ENCODE data around the gene STX1A.
"Not testable (repeated sequence)": the region's sequence is repeated elsewhere in the genome, so short reads cannot be mapped to it uniquely, and the experiment has no call there.

The STX1A gene

DNA sequence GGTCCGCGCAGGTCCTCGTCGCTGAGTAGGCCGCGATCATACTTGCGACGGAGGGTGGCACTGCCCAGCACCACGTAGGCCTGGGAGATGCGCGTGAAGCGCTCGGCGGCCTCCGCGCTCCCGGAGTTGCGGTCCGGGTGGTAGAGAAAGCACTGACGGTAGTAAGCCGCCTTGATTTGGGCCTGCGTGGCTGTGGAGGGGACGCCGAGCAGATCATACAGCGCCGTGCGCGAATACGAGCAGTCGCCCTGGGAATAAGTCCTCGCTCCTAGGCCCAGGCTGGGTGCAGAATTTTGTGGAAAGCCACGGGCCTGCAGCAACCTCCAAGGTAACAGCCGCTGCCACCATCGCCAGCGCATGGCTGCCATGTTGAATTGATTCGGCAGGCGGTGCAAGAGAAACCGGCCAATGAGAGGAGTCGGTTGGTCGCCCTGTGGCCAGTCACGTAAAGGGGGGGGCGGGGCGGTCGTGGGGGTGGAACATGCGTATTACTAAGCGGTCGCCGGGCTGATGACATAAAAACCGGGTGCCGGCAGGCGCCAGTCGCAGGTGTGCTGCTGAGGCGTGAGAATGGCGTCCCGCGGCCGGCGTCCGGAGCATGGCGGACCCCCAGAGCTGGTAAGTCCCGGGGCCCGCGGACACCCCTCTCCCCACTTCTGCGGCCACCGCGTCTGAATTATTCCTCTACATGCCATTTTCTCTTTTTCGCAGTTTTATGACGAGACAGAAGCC, 36.2 kb downstream of the STX1A start, which contains the start of the genes BUD23 and DNAJC30:
Gene BUD23 (plus strand): TSS at position 542 of the 732 bp plus-strand sequence. CDS start 29 bp downstream, at position 571.
Gene DNAJC30 (minus strand): TSS at position 398 of the 732 bp plus-strand sequence. CDS start 30 bp downstream, at position 368.
- DNase-seq (ENCODE audit: low spot score) = peak; percentile 99

DNA sequence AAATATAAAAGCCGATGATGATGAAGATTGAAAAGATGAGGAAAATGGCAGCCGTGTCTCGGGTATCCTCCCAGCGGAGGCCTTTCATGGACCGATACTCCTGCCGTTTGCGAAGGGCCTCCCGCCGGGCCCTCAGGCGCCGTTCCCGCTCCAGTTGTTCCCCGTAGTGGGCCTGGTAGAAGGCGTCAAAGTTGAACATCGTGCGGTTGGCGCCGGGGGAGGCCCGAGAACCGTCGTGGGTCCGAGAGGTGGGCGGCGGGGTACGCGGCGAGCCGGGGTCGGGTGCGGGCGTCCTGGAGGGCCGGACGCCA, 36.8 kb downstream of the STX1A start:
- DNase-seq (ENCODE audit: low spot score) = no peak

DNA sequence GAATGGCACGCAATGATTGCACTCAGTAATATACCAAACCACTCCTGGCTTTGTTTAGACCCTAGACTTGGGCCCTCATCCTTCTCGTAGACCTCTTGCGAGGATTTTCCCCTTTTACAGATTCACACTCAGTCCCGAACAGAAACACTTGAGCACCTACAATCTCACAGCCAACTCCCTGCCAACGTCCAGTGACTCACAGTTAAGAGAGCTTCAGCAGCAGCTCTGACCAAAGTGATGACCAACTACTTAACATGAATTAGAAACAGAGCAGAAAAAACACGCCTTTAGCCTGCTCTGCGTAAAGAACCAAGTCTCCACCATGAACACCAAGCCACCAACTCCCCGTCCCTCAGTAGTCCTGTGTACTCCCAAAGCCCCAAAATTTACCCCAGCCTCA, 38.4 kb downstream of the STX1A start:
- no peak for DNase-seq (ENCODE audit: low spot score)

DNA sequence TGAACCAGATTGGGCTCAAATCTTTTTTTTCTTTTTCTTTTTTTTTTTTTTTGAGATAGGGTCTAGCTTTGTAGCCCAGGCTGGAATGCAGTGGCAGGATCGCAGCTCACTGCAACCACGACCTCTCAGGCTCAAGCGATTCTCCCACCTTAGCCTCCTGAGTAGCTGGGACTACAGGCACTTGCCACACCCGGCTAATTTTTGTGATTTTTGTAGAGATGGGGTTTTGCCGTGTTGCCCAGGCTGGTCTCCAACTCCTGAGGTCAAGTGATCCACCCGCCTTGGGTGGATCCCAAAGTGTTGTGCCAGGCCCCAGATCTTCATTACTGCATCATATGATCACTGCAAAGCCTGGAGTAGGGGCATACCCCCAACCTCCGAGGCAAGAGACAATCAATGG, 39.0 kb downstream of the STX1A start:
- DNase-seq (ENCODE audit: low spot score) = no peak

DNA sequence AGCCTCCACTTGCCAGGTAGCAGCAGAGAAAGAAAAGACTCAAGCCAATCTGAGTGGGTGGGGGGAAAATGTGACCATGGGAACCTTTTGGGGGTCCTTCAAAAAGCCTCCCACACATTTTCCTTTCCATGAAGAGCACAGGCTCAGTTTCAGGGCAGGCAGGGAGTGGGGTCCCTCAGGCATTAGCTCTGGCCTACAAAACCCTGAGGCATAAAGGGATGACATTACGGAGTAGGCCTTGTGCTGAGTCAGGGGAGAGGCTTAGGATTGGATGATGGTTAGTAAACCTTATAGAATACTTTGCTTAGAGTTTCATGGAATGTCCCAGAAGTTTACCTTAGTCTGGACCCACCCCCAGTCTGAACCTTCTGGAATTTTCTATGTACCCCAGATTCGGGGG, 39.8 kb downstream of the STX1A start:
- no peak for DNase-seq (ENCODE audit: low spot score)

DNA sequence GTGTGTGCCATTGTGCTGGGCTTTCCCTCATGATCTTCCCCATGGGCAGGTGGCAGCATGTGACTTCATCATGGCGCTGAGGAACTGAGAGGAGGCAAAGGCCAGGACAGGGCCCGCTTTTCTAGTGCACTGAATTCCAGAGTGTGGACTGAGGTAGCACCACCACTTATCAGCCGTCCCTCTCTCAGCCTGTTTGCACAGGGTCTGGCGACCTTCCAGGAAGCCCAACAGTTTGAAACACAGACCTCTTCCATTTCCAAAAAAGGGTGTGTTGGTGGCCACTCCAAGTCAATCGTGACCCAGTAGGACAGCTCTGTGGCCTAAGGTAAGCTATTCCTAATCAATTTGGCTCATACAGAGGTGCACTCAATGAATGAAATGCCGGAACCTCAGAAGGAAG, 40.6 kb downstream of the STX1A start:
- DNase-seq (ENCODE audit: low spot score) = no peak

DNA sequence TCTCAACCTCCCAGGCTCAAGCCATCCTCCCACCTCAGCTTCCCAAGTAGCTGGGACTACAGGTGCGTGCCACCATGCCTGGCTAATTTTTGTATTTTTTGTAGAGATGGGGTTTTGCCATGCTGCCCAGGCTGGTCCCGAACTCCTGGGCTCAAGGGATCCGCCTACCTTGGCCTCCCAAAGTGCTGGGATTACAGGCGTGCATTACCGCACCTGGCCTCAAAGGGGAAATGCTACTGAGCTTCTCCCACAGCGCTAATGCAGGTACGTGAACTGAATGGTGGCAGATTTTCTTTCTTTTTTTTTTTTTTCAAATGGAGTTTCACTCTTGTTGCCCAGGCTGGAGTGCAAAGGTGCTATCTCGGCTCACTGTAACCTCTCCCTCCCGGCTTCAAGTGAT, 43.4 kb downstream of the STX1A start:
- not testable (repeated sequence) for DNase-seq (ENCODE audit: low spot score)

DNA sequence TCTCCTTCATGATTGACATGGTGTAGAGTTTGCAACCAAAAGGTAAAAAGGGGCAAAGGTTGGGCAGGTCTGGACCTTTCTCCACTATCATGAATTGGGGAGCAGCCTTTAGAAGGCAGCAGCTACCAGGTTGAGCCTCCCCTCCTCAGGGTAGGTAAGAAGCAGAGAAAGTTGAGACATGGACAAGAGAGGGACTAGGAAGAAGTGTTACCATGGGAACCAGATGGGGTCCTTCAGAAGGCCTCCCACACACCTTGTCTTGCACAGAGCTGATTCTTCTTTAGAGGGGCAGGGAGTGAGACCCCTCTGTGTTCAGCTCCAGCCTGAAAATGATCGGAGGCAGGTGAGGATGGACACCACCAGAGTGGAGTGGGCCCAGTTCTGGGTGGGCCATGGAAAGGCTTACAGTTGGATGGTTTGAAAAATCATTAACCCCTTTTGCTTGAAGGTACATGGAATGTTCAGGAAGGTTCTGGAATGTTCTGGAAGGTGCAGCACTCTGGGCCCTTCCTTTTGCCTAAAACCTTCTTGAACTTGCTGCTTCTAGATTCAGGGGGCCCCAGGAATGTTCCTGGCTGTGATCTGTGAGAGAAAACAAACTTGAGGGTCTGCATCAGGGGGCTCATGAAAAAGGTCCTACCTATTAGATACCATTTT, 44.9 kb downstream of the STX1A start:
- no peak for DNase-seq (ENCODE audit: low spot score)

DNA sequence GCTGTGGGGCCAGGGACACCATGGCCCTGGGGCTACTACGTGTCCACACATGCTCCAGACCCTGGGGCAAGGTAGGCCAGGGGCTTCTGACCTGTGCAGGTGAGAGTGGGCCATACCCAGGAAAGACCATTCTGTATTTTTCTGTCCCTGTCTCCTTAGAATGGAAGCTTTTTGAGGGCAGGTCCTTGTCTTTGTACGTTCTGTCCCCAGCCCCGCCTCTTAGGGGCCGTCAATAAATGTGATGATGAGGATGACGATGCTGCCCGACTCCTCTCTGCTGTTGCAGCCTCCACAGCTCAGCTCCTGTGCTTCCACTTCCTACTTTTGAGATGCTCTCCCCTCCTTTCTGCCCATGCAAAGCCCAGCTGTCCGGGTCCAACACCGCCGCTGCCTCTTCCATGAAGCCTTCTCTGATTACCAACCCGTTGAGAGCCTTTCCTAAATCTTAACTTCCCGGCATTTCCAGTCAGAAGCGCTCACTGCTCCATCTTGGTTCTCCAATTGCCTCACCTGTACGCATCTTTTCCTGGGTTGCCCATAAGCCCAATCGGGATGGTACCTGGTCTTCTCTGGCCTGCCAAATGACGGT, 47.5 kb downstream of the STX1A start:
- no peak for DNase-seq (ENCODE audit: low spot score)

DNA sequence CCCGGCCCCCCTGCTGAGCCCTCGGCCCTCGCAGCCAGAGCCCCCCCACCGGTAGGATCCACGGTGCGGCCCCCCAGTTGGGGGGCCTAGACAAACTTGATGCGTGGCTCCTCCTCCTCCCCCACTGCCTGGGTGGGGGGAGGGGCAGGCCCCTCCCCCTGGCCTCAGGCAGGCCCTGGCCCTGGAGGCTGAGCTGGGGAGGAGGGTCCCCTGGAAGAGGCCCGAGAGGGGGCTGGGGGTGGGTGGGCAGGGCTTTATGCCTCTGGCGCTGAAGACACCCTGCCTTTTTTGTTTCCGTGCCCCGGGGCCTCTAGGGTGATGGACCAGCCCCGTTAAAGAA, 48.2 kb downstream of the STX1A start:
- no peak for DNase-seq (ENCODE audit: low spot score)

DNA sequence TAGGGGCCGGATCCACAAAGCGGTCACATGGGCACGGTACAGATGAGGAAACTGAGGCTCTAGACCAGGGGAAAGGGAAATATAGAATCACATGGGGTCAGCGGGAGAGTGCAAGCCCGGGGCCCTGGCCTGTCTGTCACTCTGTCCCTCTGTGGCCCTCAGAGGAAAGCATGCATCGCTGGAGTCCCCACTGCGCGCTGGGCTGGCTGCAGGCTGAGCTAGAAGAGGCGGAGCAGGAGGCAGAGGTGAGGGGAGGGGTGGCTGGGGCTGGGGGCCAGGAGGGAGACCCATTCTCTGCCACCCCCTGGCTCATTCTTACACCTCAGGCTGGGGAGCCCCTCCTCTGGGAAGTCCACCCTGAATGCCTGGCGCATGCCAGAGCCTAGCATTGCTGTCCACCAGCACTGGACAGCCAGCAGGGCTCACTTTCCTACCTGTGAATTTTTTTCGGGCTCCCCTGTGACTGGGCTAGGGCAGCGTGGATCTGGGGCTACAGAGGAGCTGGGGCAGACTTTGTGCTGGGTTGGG, 49.5 kb downstream of the STX1A start:
- no peak for DNase-seq (ENCODE audit: low spot score)

DNA sequence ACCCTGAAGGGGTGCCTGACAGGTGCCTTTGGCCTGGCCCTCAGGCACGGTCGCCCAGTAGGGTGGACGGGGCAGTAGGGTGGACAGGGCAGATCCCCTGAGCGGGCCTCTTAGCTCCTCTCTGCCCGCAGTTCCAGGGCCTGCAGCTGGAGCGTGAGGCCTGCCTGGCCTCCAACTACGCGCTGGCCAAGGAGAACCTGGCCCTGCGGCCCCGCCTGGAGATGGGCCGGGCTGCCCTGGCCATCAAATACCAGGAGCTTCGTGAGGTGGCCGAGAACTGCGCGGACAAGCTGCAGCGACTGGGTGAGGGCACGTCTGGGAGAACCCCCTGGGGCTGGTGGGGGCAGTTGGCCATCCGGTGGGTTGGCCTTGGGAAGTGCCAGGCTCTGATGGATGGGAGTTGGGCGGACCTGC, 50.2 kb downstream of the STX1A start:
- DNase-seq (ENCODE audit: low spot score) = no peak

DNA sequence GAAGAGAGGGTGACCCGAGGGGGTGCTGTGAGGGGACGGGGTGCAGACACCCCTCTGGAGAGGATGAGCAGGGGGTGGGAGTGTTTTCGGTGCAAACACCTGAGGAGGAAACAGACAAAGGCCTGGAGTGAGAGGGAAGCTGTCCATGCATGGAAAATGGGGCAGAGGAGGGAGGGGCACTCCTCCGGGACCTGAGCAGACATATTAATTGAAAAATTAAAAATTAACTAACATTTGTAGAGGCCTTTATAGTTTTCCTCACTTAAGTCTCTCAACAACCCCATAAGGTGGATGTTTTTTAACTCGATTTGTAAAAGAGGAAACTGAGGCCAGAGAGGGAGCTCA, 50.6 kb downstream of the STX1A start:
- DNase-seq (ENCODE audit: low spot score) = no peak

DNA sequence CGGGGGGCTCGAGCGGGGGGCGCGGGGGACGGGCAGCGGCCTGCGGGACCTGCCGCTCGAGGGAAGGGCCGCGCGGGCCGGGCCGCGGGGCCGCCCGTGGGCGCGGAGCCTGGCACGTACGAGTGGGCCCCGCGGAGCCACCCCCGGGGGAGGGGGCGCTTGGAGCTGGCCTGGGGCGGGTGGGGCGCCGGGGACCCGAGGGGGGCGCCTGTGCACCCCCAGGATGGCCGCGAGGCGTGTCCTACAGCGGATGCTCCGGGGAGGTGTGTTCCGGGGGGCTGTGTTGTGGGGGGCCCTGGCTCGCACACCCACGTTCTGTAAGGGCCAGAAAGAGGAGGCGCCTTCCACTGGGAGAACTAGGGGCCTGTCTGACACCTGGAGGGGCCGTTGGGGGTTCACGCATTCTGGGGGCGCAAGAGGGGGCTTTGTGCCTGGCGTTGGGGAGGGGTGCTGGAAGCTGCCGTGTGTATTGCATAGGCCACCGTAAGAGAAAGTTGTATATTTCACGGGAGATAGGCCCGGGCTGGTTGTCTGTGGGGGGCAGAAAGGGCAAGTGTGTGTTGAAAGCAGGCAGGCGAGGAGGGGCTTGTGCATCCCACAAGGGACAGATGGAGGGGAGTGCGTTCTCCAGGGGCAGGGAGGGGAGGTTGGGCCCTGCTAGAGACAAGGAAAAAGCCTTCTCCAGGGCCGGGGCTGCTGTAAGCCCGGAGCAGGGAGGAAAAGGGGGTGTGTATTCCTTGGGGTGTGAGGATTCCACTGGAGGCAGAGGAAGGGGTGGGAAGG, 51.2 kb downstream of the STX1A start:
- DNase-seq (ENCODE audit: low spot score) = no peak

DNA sequence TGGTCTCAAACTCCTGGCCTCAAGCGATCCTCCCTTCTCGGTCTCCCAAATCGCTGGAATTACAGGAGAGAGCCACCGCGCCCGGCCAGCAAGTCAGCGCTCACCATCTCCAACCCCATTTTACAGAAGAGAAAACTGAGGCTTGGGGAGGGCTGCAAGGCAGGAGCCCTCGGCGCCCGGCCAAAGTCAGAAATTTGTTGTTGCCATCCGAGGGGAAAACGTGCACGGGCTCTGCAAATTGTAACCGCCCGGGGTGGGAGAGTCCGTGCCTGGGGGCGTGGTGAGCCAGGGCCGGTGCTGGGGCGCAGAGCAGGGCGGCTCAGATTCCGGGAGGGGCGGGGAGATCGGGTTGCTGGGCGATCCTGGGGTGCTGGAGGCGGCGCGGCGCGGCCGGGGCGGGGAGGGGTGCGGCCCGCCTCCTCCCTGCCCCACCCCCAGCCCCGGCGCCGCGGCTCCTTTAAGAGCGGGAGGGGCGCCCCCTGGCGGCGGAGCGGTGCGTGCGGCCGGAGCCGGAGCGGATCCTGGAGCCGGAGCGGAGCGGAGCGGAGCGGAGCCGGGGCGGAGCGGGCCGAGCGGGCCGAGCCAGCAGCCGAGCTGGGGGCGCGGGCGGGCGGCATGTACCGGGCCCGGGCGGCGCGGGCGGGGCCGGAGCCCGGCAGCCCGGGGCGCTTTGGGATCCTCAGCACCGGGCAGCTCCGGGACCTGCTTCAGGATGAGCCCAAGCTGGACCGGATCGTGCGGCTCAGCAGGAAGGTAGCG, 51.9 kb downstream of the STX1A start, which contains the start of gene VPS37D:
Gene VPS37D (plus strand): TSS at position 488 of the 759 bp plus-strand sequence. CDS start 128 bp downstream, at position 616.
- DNase-seq (ENCODE audit: low spot score) = peak; percentile 94

DNA sequence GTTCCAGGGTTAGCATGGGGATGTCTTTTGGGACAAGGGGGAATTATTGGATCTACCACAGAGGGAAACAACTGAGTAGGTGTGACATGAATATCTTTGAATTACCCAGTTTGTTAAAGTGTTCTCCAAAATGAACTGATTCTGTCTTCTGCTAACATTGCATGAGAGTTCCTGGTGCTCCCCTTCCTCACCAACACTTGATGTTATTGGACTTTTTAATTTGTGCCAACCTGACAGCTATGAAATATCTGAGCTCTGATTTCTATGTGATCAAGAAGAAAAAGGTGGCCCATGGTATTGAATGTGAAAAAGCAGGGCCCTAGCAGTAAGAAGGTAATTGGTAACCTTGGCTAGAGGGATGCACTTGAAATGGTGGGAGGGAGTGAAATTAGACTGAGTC, 56.4 kb downstream of the STX1A start:
- no peak for DNase-seq (ENCODE audit: low spot score)

DNA sequence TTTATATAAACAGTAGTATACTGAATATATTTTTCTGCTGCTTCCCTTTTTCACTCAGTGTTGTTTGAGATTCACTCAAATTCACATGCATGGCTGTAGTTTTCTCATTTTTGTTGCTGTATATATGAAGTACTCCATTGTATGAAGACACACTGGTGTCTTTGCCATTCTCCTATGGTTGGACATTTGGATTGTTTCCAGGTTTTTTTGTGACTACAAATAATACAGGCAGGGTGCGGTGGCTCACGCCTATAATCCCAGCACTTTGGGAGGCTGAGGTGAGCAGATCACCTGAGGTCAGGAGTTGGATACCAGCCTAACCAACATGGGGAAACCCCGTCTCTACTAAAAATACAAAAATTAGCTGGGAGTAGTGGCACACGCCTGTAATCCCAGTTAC, 58.9 kb downstream of the STX1A start:
- not testable (repeated sequence) for DNase-seq (ENCODE audit: low spot score)

DNA sequence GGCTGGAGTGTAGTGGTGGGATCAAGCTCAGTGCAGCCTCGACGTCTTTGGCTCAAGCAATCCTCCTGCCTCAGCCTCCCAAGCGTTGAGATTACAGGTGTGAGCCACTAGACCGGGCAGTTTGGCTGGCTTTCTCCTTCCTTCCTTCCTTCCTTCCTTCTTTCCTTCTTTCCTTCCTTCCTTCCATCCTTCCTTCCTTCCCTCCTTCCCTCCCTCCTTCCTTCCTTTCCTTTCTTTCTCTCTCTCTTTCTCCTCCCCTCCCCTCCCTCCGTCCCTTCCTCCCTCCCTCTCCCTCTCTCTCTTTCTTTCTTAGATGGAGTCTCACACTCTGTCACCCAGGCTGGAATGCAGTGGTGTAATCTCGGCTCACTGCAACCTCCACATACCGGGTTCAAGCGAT, 59.5 kb downstream of the STX1A start:
- DNase-seq (ENCODE audit: low spot score) = no peak

DNA sequence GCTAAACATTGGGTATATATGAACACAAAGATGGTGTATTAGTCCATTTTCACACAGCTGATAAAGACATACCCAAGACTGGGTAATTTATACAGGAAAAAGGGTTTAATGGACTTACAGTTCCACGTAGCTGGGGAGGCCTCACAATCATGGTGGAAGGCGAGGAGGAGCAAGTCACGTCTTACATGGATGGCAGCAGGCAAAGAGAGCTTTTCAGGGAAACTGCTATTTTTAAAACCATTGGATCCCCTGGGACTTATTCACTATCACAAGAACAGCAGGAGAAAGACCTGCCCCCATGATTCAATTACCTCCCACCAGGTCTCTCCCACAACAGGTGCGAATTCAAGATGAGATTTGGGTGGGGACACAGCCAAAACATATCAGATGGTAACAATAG, 64.2 kb downstream of the STX1A start:
- DNase-seq (ENCODE audit: low spot score) = not testable (repeated sequence)

DNA sequence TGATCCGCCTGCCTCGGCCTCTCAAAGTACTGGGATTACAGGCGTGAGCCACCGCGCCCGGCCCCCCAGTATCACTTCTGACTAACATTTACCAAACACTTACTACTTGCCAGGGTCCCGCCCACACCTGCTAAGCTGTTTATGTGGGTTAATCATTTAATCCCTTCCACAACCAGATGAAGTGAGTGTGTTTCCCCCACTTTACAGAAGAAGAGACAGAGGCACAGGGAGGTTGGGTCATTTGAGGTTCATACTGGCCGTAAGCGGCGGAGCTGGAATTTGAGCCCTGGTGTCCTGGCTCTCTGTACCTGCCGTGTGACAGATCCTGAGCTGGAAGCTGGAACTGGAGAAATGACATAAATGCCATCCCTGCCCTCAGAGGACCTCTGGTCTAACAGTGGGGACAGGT, 66.9 kb downstream of the STX1A start:
- DNase-seq (ENCODE audit: low spot score) = no peak

DNA sequence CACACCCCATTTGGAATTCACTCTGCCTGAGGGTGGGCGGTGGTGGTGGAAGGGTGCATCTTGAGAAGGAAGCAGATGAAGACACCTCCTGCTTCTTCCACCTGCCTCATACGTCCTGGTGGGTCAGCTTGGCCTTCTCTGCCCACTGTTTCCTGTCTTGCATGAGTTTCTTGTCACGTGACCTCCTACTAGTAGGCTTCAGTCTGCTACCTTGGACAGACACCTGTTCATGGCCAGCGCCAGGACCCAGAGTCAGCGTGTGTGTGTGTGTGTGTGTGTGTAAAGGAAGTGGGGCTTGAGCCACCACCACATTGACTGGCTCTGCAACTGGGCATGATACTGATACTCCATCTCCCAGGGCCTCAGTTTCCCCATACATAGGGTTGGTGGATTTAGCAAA, 68.9 kb downstream of the STX1A start:
- no peak for DNase-seq (ENCODE audit: low spot score)

DNA sequence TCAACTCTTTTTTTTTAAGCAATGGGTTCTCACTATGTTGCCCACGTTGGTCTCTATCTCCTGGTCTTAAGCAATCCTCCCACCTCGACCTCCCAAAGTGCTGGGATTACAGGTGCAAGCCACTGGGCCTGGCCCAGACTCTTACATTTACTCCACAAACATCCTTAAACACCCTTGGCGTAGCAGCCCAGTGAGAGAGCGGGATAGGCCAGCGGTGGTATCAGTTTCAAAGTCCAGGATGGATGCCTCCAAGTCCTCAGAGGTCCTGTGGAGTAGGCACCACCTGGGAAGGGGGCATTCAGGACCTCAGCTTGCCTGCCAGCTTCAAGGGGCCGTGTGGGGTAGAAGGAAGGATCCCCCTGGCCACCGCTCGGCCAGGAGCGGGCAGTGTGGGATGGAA, 69.9 kb downstream of the STX1A start:
- DNase-seq (ENCODE audit: low spot score) = no peak

Measured in left forelimb (tissue), 1 donor.